PC-9 (cell line): ENCODE results near the gene ATP8B3. TPM values are rescaled to one million over a fixed set of nuclear protein-coding genes. Genes with fewer than 3 reads are reported as not detected.

ENCODE experiments used
- BruUV-seq: library from RNA; stranded (reverse); fragments of 400-500 nt; replicated peaks from 2 replicates; lab custom pipeline; 2021; lab: Mats Ljungman, UMichigan
- CTCF ChIA-PET: fragments of 300-600 bp; sonication (Branson Sonifier 250); formaldehyde crosslinking; loops from one replicate; lab custom pipeline; 2022; ENCODE audit warnings: antibody characterized with exemption; lab: Charles Lee
- POLR2A ChIA-PET: fragments of 300-600 bp; sonication (Branson Sonifier 250); formaldehyde crosslinking; loops from one replicate; lab custom pipeline; 2022; ENCODE audit warnings: antibody characterized with exemption; ENCODE audit not compliant: unreplicated experiment; lab: Charles Lee
- DNase-seq, 2 experiments: peaks; one replicate each; pipeline versions ENCODE4 v3.0.0 to v3.0.0-alpha.2; 2015 to 2022; ENCODE audit warnings: mixed read lengths in 1 of 2
- H2AFZ ChIP-seq: fragments of 200-600 bp; sonication (generic); 2 replicates; pipeline ENCODE4 v1.8.1; 2017; ENCODE audit warnings: antibody characterized with exemption
- H3F3A ChIP-seq: fragments of 200-600 bp; sonication (generic); 2 replicates; pipeline ENCODE4 v1.8.1; 2017; ENCODE audit warnings: antibody characterized with exemption, mild to moderate bottlenecking, low read depth; ENCODE audit not compliant: insufficient read depth
- H3K27ac ChIP-seq: fragments of 200-600 bp; sonication (generic); 2 replicates; pipeline ENCODE4 v1.6.1; 2016; ENCODE audit warnings: mixed run types
- H3K27me3 ChIP-seq: fragments of 200-600 bp; sonication (generic); 2 replicates; pipeline ENCODE4 v1.6.1; 2016; ENCODE audit warnings: low read depth, mixed run types; ENCODE audit not compliant: insufficient read depth
- H3K36me3 ChIP-seq: fragments of 200-600 bp; sonication (generic); 2 replicates; pipeline ENCODE4 v1.6.1; 2016; ENCODE audit warnings: low read depth, mixed run types
- H3K4me1 ChIP-seq: fragments of 200-600 bp; sonication (generic); replicated peaks from 2 replicates; pipeline ENCODE4 v1.6.1; 2016; ENCODE audit warnings: mixed run types; ENCODE audit not compliant: insufficient read depth
- H3K4me2 ChIP-seq: fragments of 200-600 bp; sonication (generic); 2 replicates; pipeline ENCODE4 v1.6.1; 2017; ENCODE audit warnings: mixed run types
- H3K4me3 ChIP-seq: fragments of 200-600 bp; sonication (generic); 2 replicates; pipeline ENCODE4 v1.6.1; 2016; ENCODE audit warnings: mixed run types
- H3K79me2 ChIP-seq: fragments of 200-600 bp; sonication (generic); 2 replicates; pipeline ENCODE4 v1.6.1; 2017; ENCODE audit warnings: low read depth, mixed run types
- H3K9me2 ChIP-seq: fragments of 200-600 bp; sonication (generic); 2 replicates; pipeline ENCODE4 v1.8.1; 2017; ENCODE audit warnings: mild to moderate bottlenecking; ENCODE audit not compliant: insufficient read depth
- H3K9me3 ChIP-seq: fragments of 200-600 bp; sonication (generic); 2 replicates; pipeline ENCODE4 v1.8.1; 2016; ENCODE audit warnings: low read depth; ENCODE audit not compliant: insufficient read depth
- H4K20me1 ChIP-seq: fragments of 200-600 bp; sonication (generic); 2 replicates; pipeline ENCODE4 v1.8.1; 2017; ENCODE audit not compliant: insufficient read depth
- CTCF ChIP-seq: fragments of 200-600 bp; sonication (generic); conservative IDR thresholded peaks from 2 replicates; pipeline ENCODE4 v1.6.1; 2017; ENCODE audit warnings: mixed run types, antibody characterized with exemption, mild to moderate bottlenecking, moderate library complexity
- EZH2 ChIP-seq: fragments of 200-600 bp; sonication (generic); IDR thresholded peaks from 2 replicates; pipeline ENCODE4 v1.8.0; 2017; ENCODE audit warnings: antibody characterized with exemption, low read depth
- intact Hi-C: fragments of 100-400 bp; cut with micrococcal nuclease; formaldehyde crosslinking; loops from one replicate; pipeline ENCODE4 v1.10.0; 2022; ENCODE audit not compliant: unreplicated experiment
- total RNA-seq: library from RNA; stranded (reverse); gene quantifications from 2 replicates; pipeline ENCODE4 v1.2.3, GENCODE V29; 2021

ATP8B3 gene
- total RNA-seq, 1 experiment from 2014 or later = 8.3 TPM

- ChIA-PET POLR2A (no interaction called here), CTCF (no interaction called here)
- BruUV-seq = no TSS peak
- H3K4me1 ChIP-seq = peaks cover 2% of the 10 kb centered on the region; the same call in 1 of the 2 replicates
- intact Hi-C loops = no loop called here
- H3K27ac ChIP-seq = no peak overlapping the region
- H3K9me2 ChIP-seq = no peaks in the 10 kb centered on the region
- H3K4me2 ChIP-seq = no peak overlapping the region
- no peaks in the 10 kb centered on the region for H3K36me3 ChIP-seq
- H3K9me3 ChIP-seq = no peaks in the 10 kb centered on the region
- DNase-seq = no peak
- H3K27me3 ChIP-seq = no peaks in the 10 kb centered on the region
- H3K79me2 ChIP-seq = no peaks in the 10 kb centered on the region
- H2AFZ ChIP-seq = no peak overlapping the region
- H4K20me1 ChIP-seq = no peaks in the 10 kb centered on the region; the same call in 1 of the 2 replicates
- TF ChIP-seq EZH2 (no peak), CTCF (no peak)
- H3F3A ChIP-seq = peaks cover 3% of the 10 kb centered on the region; the same call in 1 of the 2 replicates
- H3K4me3 ChIP-seq = no peak overlapping the region
These were observed 4.6 kb upstream of the ATP8B3 start for GRCh38 chr19:1816530-1817298.

- Histone ChIP-seq H3K4me3 (no peak overlapping the region), H3K9me2 (no peaks in the 10 kb centered on the region), H4K20me1 (no peaks in the 10 kb centered on the region; the same call in 1 of the 2 replicates), H3K4me1 (peaks cover 4% of the 10 kb centered on the region; the same call in 1 of the 2 replicates), H3K9me3 (no peaks in the 10 kb centered on the region), H2AFZ (no peak overlapping the region), H3K27ac (no peak overlapping the region), H3F3A (peaks cover 8% of the 10 kb centered on the region; the same call in 1 of the 2 replicates), H3K4me2 (no peak overlapping the region), H3K27me3 (no peaks in the 10 kb centered on the region), H3K36me3 (no peaks in the 10 kb centered on the region), H3K79me2 (no peaks in the 10 kb centered on the region)
- no TSS peak for BruUV-seq
- intact Hi-C loops = no loop called here
- ChIA-PET CTCF (no interaction called here), POLR2A (no interaction called here)
- DNase-seq = no peak
- no peak for TF ChIP-seq EZH2
- TF ChIP-seq CTCF = no peak
These were observed 3.8 kb upstream of the ATP8B3 start for GRCh38 chr19:1815605-1816529.

GRCh38 chr19:1814833-1815604, 2.9 kb upstream of the ATP8B3 start:
- Histone ChIP-seq H2AFZ (no peak overlapping the region), H3K4me2 (no peak overlapping the region), H4K20me1 (no peaks in the 10 kb centered on the region), H3K4me3 (no peak overlapping the region), H3K9me3 (no peaks in the 10 kb centered on the region), H3K4me1 (peaks cover 4% of the 10 kb centered on the region; the same call in 1 of the 2 replicates), H3K27ac (no peak overlapping the region), H3K27me3 (no peaks in the 10 kb centered on the region), H3K36me3 (no peaks in the 10 kb centered on the region), H3K9me2 (no peaks in the 10 kb centered on the region), H3F3A (peaks cover 8% of the 10 kb centered on the region; the same call in 1 of the 2 replicates), H3K79me2 (no peaks in the 10 kb centered on the region)
- no TSS peak for BruUV-seq
- no peak for DNase-seq
- ChIA-PET POLR2A (no interaction called here), CTCF (no interaction called here)
- intact Hi-C loops = loop anchor here (5.0 kb wide), 1 partner anchor 143 kb away; no protein-coding TSS in a partner anchor
- TF ChIP-seq CTCF (no peak), EZH2 (no peak)
